GM21619 (cell line): ENCODE data around the gene BTN3A1.

Source experiments
- ATAC-seq: cut with Tn5 transposase; IDR thresholded peaks from one replicate; pipeline ENCODE4 v1.9.1; 2021; ENCODE audit not compliant: unreplicated experiment

Gene BTN3A1

DNA sequence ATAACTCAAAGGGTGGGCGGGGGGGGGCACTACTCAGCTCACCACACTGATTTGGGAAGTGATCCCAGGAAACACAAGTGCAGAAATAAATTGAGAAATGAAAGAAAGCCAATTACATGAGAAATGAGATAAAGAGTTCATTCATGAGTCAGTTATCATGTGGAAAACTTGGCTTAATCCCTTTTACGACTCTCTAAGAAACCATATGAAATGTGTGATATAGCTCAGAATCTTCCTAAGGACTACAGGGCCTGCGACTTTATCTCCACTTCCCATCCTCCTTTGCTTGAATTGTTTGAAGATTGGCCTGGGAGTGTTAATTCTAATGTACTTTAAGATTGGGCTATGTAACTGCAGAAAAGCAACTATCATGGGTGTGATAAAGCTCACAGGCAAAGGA is 22.8 kb upstream of the BTN3A1 start:
- ATAC-seq, result no peak

DNA sequence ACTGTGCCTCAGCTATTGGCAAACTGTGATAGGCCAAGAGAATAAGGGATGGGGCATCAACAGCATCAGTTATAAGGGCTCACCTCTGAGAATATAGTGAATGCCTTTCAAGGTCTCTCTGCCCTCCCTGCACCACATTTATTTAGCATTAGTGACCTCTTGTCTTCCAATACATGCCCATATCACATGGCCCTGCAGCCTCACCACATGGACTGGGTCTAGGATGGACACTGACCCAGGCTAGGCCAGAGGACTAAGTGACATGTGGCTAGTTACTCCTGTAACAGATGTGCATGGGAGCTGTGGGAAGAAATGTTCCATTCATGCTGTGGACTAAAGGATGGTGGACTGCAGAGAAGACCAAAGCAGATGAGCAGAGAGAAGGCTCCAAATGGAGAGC is 22.3 kb upstream of the BTN3A1 start:
- ATAC-seq, result no peak

DNA sequence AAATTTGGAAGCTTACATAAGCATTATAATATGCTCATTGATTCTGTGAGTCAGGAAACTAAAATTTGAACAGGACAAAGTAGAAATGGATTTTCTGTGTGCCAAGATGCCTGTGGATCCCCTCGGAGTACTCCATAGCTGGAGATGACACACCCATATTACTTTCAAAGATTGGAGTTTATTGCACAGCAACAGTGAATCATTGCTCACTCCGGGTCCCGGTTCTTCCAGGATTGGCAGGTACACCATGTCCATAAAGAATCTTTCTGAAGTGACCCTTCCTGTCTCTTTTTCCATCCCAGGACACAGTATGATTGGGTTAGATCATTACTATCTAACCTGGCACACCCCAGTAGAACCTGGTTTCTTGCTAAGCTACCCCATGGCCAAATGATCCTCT is 21.8 kb upstream of the BTN3A1 start:
- no peak for ATAC-seq

DNA sequence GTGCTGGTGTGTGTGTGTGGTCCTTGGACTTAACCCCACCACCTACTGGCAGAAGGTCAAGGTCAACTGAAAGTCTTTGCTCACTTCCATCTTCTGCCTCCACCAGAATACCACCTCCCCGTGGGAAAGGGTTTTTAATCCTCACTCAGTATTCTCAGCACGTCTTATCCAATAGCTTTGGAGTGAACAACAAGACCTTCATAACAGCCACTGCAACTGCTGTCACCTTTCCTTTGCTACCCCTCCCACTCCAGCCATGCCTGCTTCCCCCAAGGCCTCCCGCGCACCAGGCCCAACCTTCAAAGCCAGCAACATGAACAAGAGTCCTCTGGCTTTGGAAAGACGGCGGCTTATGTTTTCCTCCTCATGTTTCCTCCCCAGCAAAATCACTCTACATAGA is 20.0 kb upstream of the BTN3A1 start:
- ATAC-seq, result no peak

DNA sequence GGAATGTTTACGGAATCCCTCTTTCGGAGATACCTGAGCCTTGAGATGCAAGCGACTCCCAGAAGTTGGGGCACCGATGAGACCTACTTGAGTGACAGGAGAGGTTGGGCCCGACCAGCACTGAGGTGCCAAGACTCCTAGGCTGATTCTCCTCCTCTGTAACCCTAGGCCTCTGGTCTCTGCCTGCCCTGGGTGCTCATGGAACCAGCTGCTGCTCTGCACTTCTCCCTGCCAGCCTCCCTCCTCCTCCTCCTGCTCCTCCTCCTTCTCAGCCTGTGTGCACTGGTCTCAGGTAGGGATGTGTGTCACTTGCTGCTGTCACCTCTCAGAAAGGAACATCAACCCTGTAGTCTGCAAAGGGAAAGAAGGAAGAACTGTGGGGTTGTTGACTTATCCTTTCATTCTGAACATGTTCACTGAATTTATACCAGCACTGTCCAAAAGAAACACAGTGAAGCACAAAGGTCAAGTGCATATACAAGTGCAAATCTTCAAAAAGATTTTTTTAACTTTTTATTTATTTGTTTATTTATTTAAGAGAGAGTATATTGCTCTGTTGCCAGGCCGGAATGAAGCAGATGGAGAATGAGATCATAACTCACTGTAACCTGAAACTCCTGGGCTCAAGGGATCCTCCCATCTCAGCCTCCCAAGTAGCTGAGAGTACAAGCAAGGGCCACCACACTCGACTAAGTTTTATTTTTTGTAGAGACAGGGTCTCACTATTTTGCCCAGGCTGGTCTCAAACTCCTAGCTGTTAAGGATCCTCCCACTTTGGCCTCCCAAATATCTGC is 18.3 kb upstream of the BTN3A1 start:
- ATAC-seq, result no peak

DNA sequence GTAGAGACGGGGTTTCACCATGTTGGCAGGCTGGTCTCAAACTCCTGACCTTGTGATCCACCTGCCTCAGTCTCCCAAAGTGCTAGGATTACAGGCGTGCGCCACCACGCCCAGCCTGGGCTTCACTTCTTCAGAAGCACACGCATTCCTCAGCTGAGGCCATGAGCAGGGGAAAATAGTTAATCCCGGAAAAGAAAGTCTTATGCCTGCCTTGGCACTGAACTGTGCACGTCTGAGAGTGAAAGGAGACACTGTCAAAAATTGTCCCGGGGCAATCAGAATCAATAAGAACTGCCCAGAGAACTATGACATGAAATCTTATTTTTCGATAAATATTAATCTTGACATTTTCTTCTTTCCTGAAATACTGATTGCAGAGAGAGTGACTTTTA is 16.3 kb upstream of the BTN3A1 start:
- ATAC-seq, result no peak

DNA sequence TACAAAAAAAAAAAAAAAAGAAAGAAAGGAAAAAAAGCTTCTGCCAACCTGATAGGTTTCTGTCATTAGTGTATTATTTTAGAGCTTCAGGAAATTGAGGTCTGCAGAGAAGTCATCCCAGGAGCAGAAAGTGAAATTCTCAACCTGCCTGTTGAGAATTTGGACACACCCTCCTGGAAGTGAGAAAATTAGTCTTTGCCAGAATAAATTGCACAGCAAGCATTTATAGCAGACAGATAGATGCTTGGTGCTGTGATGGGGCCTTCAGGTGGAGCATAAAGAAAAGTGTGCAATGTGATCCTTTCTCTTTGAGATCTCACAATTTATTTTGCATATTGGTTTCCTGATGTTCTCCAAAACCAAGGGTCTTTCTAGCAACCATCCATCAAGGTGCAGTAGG is 14.5 kb upstream of the BTN3A1 start:
- ATAC-seq, result no peak

DNA sequence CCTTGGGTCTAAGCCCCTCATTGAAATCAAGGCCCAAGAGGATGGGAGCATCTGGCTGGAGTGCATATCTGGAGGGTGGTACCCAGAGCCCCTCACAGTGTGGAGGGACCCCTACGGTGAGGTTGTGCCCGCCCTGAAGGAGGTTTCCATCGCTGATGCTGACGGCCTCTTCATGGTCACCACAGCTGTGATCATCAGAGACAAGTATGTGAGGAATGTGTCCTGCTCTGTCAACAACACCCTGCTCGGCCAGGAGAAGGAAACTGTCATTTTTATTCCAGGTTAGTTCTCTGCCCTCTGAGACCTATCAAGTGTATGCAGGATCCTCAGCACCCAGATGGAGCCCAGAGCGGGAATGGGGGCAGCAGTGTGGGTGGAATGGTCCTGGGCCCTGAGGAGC is 14.1 kb upstream of the BTN3A1 start:
- no peak for ATAC-seq

DNA sequence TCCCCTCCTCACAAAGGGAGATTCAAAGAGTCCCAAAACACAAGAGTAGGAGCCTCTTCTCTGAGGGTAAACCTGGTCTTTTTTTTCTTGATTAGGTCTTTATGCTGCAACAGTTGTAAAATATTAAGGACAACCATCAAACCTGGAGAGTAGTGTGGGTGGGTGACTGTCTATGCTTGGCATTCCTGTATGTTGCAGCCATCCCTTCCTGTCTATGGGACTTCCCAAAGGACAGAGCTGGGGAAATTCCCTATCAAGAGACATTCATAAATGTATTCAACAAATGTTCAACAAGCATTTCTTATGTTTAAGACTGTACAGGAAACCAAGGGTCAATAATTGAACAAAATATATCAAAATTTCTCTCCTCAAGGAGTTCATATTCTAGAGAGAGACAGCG is 13.6 kb upstream of the BTN3A1 start:
- ATAC-seq, result no peak

DNA sequence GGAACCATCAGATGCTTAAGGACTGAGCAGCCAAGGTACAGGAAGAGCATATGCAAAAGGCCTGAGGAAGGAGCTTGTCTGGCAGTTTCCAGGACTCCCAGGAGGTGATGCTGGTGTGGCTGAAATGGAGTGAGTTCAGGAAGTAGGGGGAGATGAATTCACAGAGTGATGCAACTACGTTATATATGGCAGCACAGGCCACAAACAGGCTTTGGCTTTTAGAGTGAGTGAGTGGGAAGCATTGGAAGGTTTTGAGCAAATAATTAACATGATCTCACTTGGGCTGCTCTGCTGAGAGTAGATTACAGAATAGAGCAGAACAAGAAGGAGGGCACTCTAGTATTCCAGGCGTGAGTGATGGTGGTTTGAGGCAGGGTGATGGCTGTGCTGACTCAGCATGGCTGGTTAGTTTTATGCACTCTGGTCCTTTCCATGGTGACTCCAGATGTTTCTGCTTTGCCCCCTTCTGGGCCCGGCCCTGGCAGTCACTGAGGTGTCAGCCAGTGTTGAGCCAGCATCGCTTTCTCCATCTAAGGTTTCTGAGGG is 12.7 kb upstream of the BTN3A1 start:
- no peak for ATAC-seq

DNA sequence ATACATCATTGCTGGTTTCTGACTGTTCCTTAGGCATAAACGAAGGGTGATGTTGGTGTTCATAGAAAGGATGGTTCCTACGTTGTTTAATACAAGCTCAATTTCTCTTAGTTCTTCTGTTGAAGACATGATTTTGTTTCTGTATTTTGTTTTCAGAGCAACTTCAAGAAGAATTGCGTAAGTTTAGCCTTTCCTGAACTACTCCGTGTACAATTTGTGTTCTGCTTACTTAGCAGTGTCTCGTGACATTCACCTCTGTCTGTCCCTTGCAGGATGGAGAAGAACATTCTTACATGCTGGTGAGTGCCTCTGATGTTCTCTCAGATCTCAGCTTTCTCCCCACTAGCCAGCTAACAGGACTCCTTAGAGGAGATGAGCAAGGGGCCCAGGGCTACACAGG is 11.5 kb upstream of the BTN3A1 start:
- no peak for ATAC-seq

DNA sequence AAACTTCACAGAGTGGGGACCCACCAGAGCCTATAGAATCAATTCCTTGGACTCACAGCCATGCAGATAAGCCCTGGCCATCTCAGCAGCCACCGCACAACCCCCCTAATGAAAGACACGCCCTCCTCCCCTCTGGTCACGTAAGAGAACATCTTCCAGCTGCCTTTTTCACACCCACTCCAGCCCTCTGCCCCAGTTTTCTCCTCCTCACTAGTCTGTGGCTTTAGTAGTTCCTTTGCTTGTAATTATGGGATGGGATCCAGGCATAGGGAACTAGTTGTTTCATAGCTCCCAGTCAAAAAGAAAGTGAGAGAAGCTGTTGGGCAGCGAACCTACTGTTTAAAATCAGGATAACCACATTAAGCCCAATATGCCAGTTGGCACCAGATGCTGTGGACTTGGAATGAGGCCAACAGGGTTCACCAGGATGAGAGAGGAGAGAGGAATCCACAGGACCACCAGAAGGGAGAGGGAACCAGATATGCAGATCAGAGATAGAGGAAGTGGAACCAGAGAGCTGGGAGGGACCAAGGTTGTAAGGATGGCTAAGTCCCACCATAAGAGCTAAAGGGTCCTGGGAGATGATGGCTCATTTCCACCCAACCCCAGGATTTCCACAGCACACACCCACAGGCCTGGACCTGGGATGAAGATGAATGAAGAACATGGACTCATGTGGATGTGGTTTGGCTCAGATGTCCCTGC is 9.0 kb upstream of the BTN3A1 start:
- no peak for ATAC-seq

DNA sequence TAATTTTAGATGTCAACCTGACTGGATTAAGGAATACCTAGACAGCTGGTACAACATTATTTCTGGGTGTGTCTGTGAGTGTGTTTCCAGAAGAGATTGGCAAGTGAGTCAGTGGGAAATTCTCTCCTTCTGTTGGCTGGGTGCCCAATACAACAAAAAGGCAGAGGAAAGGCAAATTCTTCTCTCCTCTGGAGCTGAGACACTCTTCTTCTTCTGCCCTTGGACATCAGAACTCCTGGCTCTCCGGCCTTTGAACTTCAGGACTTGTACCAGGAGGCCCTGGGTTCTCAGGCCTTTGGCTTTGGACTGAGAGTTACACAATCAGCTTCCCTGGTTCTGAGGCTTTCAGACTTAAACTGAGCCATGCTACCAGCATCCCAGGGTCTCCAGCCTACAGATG is 7.8 kb upstream of the BTN3A1 start:
- no peak for ATAC-seq

DNA sequence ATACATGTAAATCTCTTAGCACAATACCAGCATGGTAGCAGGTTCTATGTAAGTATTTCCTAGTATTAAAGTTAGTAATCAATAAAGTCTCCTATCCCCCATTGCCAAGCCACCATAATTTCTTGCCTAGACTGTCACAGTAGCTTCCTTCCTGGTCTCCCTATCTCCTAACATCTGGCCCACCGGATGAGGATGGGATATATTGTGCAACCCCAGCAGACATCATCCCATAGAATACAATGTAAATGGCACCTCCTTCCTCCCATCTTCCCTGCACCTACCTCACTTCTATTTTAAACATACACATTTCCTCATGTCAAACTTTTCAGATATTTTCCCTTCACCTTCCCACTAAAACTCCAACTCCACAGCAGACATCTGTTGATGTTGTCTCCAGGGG is 3.5 kb upstream of the BTN3A1 start:
- ATAC-seq, result no peak

DNA sequence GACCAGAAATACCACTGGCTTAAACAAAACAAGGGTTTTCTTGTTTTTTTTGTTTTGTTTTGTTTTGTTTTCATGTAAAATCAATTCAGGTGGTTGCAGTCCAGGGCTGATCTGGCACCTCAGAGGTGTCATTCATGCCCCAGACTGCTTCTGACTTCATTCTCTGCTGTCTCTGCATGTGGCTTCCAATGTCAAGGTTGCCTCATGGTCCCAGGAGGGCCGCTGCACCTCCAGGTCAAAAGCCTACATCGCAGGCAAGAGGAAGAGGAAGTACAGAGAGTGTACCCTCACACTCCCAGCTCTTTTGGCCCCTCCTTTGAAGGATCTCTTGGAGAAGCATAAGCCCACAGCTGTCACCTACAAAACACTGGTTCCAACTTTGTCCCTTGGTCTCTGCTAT is 1.4 kb upstream of the BTN3A1 start:
- ATAC-seq, result no peak

DNA sequence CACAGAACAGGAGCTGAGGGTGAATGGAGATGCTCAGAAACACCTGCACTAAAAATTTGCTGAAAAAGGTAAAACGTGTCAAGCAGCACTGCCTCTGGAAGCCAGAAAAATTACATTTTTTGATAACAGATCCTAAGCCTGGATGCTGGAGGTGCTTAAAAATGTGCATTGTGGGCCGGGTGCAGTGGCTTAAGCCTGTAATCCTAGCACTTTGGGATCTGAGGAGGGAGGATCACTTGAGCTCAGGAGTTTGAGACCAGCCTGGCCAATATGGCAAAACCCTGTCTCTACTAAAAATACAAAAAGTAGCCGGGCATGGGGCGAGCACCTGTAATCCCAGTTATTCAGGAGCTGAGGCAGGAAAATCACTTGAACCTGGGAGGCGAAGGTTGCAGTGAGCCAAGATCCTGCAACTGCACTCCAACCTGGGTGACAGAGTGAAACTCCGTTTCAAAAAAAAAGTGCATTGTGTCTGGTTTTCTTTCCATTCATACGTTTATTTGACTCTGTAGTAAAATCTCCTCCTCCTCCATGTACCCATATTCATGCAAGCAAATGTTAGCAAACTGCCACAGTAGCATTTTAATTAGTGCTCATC is 587 bp upstream of the BTN3A1 start:
- ATAC-seq, result no peak

DNA sequence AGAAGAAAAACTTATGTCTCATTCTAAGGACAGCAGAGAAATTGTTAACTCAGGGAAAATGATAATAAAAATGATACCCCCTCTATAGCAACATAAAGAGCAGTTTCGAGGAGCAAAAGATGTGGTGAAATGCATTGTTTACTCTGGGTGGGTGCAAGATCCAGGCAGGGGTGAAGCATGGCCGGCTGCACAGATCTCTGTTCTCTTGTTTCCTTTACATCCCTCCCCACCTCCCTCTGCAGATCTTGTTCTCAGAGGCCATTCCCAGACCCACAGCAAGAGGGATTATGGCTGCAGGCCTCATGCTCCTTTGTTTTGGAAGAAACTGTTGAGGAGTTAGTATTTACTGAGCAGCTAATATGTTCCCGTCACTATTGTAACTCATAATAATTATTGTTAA is 1.8 kb downstream of the BTN3A1 start:
- no peak for ATAC-seq

DNA sequence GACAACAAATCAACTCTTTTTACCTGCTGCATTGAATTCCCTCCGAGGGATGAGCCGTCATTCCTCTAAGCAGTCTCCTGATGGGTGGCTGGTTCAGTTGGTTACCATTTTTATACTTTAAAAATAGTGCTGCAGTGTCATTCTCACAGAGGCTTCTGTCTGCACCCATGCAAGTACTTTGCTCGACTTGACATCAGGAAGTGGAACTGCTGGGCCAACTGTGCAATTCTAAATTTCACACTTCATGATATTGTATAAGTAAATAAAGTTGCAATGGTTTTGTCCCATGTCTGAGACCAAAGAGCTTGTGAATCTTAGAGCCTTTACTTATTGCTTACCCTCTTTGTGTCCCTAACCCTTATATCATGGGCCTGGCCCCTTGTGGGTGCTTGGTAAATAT is 2.5 kb downstream of the BTN3A1 start:
- ATAC-seq, result no peak

DNA sequence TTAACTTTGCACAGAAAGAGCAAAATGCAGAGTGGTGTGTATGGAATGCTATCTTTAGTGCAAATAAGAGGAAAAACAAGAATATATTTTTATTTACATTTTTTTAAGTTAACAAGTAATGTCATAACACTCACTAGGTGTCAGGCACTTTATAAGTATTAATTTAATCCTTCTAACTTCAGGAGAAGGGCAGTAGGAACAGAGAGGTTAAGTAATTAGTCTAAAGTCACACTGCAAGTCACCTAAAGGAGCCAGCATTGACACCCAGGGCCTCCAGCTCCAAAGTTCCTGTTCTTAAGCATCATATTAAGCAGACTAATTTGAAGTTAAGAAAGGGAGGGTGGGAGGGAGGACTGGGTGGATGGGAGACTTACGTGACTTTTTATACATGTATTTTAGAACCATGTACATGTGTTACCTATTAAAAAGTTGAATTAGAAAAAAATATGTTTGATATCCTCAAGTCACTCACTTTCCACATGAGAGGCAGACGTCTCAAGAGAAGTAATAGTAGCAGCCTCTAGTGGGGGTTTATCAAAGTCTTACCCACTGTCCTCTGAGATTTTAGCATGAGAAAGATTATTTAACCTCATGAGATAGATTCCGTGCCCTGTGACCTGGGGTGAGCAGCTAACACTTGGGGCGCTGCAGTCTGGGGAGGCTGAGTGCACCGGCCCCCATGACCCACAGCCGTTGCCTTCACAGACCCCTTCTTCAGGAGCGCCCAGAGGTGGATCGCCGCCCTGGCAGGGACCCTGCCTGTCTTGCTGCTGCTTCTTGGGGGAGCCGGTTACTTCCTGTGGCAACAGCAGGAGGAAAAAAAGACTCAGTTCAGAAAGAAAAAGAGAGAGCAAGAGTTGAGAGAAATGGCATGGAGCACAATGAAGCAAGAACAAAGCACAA is 7.0 kb downstream of the BTN3A1 start:
- no peak for ATAC-seq

DNA sequence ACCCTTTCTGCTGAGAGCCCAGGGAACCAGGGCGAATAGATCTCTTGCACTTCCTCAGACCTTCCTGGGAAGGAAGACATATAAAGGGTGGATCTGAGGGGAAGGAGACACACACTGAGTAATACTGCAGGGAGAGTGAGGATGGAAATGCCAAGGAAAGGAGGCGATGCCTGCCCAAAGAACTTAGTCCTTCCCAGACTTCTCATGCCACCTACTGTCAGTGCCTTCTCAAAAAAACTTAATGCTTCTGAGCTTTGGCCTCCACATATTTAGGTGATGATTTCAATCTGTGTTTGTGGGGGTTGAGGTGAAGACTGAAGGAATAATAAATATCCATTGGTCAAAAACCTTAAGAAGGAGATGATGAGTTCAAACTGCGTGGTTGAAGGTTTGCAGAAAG is 9.7 kb downstream of the BTN3A1 start:
- no peak for ATAC-seq

DNA sequence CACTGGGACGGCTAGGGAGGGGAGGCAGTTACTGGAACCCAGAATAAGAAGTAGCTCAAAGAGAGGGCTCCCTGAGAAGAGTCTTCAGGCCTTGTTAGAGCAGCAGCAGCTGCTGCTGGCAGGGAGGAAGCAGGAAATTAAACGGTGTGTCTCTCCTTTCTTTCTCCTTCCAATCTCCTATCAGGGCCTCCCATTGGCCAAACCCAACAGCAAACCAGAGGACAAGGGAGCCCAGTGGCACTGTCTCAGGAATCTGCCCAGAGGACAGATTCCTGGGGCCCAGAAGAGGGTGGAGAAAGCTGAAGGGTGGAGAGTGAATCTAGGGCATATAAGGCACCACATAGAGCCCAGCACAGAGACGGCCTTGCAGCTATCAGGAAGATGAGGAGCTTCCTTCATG is 10.2 kb downstream of the BTN3A1 start:
- ATAC-seq, result no peak
